Gastroesophageal sphincter (tissue), 3 donors: Measurements from ENCODE around the gene GALNT2.

Experiments
- CTCF ChIP-seq, 4 experiments: fragments of 200-600 bp in 2 of 4; fragments of 450-650 bp in 2 of 4; sonication (generic) in 1 of 4; IDR thresholded peaks; one replicate each; pipeline ENCODE4 v1.5.1; 2017 to 2019; ENCODE audit warnings: antibody characterized with exemption in 4 of 4, mild to moderate bottlenecking in 2 of 4, moderate library complexity in 2 of 4
- EP300 ChIP-seq: sonication (generic); formaldehyde crosslinking; IDR thresholded peaks from one replicate; pipeline ENCODE4 v1.6.1; 2017; ENCODE audit warnings: antibody characterized with exemption, mild to moderate bottlenecking

- TF ChIP-seq CTCF (IDR thresholded peaks at IDR 0.05) (no peak), EP300 (no peak)
These were observed 245.6 kb downstream of the GALNT2 start for GRCh38 chr1:230312676-230313075.
